Suppressor macrophage treated with lipopolysaccharide for 1 hour (primary cell): Measurements from ENCODE around the gene ZMYM2.

Experiments used
- DNase-seq, 3 donors: peaks; one replicate each; pipeline ENCODE4 v3.0.0-alpha.2; 2020 to 2022

The ZMYM2 gene

GRCh38 chr13:20137875-20138274, 179.3 kb downstream of the ZMYM2 start:
- no peak for DNase-seq

- no peak for DNase-seq
These were observed 182.0 kb downstream of the ZMYM2 start for GRCh38 chr13:20140487-20140886.
